ENCODE results near the gene SEC14L3.

GRCh38 chr22:30502153-30502552 lies 30.3 kb upstream of the SEC14L3 start:
- TF ChIP-seq POLR2A (IDR thresholded peaks at IDR 0.05), result no peak
- TF ChIP-seq, protein P1, sequence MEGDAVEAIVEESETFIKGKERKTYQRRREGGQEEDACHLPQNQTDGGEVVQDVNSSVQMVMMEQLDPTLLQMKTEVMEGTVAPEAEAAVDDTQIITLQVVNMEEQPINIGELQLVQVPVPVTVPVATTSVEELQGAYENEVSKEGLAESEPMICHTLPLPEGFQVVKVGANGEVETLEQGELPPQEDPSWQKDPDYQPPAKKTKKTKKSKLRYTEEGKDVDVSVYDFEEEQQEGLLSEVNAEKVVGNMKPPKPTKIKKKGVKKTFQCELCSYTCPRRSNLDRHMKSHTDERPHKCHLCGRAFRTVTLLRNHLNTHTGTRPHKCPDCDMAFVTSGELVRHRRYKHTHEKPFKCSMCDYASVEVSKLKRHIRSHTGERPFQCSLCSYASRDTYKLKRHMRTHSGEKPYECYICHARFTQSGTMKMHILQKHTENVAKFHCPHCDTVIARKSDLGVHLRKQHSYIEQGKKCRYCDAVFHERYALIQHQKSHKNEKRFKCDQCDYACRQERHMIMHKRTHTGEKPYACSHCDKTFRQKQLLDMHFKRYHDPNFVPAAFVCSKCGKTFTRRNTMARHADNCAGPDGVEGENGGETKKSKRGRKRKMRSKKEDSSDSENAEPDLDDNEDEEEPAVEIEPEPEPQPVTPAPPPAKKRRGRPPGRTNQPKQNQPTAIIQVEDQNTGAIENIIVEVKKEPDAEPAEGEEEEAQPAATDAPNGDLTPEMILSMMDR (IDR thresholded peaks at IDR 0.05), result no peak
